Measurements from ENCODE around the gene TNK1.
"Not testable (repeated sequence)": the region's sequence is repeated elsewhere in the genome, so short reads cannot be mapped to it uniquely, and the experiment has no call there.

TNK1 gene

DNA sequence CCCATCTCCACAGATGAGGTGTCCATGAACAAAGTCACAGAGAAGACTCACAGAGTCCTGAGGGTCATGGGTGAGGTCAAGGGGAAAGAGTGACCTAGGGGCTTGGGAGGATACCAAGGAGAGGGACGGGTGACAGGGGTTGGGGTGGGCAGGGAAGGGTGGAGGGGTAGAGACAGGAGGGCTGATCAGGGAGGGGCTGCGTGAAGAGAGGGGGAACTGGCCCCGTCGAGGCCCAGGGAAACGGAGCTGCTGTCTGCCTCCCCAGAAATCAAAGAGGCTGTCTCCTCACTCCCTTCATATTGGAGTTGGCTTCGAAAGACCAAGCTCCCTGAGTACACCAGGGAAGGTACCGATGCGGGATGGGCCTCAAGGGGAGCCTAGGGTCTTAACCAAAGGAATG lies 25.3 kb upstream of the TNK1 start:
- no peak for DNase-seq

DNA sequence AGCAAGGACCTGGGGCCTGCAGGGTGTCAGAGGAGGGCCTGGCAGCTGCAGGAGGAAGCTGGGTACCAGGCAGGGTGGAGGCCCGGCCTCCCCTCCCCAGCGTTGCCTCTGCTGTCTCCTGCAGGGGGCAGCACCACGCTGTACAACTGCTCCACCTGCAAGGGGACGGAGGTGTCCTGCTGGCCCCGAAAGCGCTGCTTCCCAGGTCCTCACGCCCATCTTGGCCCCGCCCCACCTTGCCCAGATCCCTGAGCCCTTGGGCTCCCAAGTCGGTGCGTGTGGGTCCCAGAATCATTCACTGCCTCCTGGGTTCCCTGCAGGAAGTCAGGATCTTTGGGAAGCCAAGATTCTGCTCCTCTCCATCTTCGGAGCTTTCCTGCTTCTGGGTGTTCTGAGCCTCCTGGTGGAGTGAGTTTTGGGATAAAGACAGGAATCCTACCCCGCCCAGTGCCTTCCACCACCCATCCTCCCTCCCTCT lies 24.8 kb upstream of the TNK1 start:
- peak; percentile 73 for DNase-seq

DNA sequence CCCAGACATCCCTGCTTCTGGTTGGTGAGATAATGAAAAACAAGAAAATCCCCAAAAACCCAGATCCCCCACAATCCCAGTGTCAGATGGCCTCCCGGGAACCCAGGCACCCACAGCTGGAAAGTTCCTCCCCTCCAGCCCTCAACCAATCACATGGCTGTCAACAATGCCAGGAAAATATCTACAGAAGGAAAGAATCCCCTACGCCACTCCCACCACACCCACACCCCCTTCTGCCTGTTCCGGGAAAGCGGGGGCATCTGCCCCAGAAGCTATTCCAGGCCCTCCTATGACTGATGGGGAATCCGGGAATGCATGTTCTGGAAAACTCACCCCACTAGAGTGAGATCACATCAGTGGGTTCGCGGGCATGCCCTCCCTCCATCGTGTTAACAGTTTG lies 24.1 kb upstream of the TNK1 start:
- DNase-seq, result no peak

GRCh38 chr17:7357381-7357780 lies 23.5 kb upstream of the TNK1 start:
- no peak for DNase-seq

DNA sequence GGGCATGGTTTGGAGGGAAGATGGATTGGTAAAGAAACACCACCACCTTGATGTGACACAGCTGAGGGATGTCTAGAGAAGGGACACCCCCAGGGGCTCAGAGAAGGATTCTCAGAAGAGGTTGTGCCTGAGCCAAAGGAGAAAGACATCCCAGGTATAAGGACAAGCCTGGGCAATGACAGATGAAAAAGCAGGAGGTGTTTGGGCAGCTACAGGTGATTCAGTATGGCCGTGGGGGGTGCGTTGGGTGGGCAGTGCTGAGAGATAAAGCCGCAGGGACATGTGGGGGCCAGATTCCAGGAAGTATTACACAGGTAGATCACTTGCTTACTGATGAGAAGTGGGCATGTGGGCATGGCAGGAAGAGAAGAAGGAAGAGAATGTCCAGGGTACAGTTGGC lies 19.0 kb upstream of the TNK1 start:
- no peak for DNase-seq

DNA sequence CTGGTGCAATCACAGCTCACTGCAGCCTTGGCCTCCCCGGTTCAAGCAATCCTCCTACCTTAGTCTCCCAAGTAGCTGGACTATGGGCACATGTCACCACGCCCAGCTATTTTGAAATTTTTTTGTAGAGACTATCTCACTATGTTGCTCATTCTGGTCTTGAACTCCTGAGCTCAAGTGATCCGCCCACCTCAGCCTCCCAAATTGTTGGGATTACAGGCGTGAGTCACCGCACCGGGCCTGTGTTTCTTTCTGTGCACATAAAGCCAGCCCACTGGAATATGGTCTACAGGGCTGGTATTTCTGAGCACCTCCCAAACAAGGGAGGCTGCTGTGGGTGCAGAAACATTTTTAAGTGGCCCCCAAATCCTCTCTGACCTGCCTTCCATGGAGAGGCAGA lies 17.6 kb upstream of the TNK1 start:
- DNase-seq, result no peak

- DNase-seq, result not testable (repeated sequence)
Observed at GRCh38 chr17:7365963-7366362, 14.9 kb upstream of the TNK1 start.

GRCh38 chr17:7367083-7367482 lies 13.8 kb upstream of the TNK1 start:
- DNase-seq, result no peak

GRCh38 chr17:7367918-7368598 lies 12.8 kb upstream of the TNK1 start:
- DNase-seq, result no peak

DNA sequence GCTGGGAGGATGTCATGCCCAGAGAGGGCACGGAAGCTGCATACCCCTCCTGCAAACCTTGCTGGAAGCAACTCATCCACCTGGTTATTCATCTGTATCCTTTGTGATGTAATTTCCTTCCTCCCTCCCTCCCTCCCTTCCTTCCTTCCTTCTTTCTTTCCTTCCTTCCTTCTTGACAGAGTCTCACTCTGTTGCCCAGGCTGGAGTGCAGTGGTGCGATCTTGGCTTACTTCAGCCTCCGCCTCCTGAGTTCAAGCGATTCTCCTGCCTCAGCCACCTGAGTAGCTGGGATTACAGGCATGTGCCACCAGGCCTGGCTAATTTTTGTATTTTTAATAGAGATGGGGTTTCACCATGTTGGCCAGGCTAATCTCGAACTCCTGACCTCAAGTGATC lies 12.3 kb upstream of the TNK1 start:
- DNase-seq, result not testable (repeated sequence)

GRCh38 chr17:7369825-7370224 lies 11.1 kb upstream of the TNK1 start:
- no peak for DNase-seq

DNA sequence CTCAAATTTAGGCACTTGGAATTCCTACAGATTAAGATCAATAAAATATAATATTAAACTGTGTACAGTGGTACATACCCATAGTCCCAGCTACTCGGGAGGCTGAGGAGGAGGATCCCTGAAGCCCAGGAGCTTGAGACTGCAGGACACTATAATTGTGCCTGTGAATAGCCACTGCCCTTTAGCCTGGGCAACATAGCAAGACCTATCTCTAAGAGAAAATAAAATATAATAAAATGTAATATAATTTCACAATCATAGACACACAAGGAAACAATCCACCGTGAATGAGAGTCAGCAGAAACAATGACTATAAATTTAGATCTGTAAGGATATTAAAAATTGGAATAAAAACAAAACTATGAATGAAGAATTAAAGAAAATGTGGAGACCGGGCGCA lies 10.0 kb upstream of the TNK1 start:
- no peak for DNase-seq

DNA sequence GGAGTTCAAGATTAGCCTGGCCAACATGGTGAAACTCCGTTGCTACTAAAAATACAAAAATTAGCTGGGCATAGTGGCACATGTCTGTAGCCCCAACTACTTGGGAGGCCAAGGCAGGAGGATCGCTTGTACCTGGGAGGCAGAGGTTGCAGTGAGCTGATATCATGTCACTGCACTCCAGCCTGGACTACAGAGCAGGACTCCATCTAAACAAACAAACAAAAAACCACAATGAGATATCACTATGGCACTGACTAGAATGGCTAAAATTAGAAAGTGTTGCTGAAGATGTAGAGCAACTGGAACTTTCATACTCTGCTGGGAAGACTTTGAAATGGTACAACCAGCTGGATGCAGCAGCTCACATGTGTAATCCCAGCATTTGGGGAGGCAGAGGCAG lies 6.5 kb upstream of the TNK1 start:
- no peak for DNase-seq

DNA sequence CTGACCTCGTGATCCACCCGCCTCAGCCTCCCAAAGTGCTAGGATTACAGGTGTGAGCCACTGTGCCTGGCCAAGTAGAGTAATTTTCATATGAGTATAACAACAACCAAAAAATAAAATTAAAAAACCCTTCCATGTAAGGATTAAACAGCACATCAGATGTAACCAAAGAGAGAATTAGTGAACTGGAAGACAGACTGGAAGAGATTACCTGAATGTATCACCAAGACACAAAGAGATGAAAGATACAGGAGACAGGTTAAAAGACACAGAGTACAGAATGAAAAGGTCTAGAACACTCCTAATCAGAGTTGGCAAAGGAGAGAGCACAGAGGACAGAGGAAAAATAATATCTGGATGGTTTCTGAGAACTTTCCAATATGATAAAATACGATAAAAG lies 1.8 kb upstream of the TNK1 start:
- DNase-seq, result no peak

GRCh38 chr17:7380321-7380720 lies 568 bp upstream of the TNK1 start:
- peak; percentile 37 for DNase-seq

DNA sequence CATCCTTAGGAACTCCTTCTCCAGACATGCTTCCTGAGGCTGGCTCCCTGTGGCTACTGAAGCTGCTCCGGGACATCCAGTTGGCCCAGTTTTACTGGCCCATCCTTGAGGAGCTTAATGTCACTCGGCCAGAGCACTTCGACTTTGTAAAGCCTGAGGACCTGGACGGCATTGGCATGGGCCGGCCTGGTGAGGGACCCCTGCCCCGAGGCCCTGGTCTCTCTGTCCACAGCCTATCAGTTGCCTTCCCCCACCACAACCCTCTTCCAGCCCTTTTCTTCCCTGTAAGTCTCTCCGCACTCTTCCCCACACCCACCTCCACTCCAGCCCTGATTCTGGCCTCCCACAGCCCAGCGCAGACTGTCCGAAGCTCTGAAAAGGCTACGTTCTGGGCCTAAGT lies 2.0 kb downstream of the TNK1 start:
- no peak for DNase-seq

- no peak for DNase-seq
Observed at GRCh38 chr17:7383371-7383741, 2.5 kb downstream of the TNK1 start.

GRCh38 chr17:7383742-7384488 lies 3.0 kb downstream of the TNK1 start:
- DNase-seq, result no peak

- DNase-seq, result no peak
Observed at GRCh38 chr17:7384489-7385081, 3.7 kb downstream of the TNK1 start.

DNA sequence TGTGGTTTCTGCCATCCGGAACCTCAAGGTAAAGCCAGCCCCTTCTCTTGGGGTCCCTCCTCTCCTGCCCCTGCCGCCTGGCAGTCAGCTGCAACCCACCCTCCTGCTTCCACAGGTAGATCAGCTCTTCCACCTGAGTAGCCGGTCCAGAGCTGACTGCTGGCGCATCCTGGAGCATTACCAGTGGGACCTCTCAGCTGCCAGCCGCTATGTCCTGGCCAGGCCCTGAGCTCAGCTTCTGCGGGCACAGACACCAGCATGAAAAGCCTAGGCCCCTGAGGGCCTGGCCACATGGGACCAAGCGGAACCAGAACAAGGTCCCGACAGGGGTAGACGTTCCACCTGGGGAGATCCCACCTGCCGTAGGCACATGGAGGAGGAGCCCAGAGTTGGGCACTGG lies 8.0 kb downstream of the TNK1 start:
- DNase-seq, result no peak

DNA sequence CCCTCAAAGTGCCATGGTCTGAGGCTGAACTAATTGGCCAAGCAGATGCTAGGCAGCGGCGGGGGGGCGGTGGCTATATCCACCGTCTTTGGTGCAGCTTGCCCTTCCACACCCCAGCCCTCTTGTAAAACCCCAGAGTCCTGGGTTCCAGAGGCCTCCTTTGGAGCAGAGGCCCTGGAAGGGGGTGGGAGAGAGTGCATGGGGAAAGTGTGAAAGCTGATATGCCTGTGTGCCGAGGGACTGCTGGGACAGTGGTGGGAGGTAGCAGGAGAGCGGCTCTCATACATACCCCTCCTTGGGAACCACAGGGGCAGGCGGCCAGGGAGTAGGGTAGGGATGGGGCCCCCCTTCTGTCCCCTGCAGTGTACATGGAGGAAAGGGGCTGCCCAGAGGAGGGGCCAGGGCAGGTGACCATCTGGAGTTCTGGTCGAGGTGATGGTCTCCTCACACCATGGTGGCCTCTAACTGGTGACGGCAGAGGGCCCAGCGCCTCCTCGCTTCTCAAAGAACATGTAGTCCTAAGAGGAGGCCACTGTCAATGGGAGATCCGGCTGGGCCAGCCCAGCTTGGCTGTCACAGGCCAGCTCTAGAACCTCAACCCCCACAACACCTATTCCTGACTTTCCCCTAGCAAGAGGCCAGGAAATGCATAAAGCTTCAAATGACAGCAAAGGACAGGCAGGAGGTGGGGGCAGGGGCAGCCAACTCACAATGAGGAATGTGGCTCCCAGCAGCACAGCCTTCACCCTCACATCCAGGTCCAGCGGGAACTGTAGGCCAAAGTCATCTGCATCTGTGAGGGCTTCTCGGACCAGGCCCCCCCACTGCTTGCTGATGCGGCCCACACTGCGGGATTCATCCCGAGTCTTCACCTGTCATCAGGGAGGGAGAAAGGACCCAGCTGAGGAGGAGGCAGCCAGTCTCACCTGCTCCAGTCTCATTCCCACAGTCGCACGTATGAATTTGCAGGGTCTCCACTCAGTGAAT lies 9.3 kb downstream of the TNK1 start:
- DNase-seq, result no peak

DNA sequence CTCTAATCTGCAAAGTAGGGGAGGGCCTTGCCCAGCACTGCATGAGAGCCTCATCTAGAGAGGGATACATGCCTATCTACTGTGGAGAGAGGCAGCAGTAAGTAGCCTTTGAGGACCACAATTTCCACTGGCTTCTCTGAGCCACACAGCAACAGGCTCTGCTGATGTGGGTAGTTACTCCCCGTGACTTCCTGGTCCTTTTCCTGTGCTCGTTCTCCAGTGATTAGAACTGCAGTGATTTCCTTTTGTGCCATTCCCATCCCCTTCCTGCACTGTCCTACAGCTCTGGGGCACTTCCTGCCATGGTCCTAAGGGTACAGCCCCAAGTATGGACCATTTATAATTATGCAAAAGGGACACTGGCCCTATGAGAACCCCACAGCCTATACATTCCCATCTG lies 10.4 kb downstream of the TNK1 start:
- DNase-seq, result no peak

Data from NCI-H1694 (cell line).